Measurements from ENCODE around the gene SUPT3H.

- no peak for TF ChIP-seq CTCF (conservative IDR thresholded peaks at IDR 0.05 in 1 of 2, IDR thresholded peaks at IDR 0.05 in 1 of 2; ENCODE audit: extremely low read depth in 1 of 2, insufficient read depth in 1 of 2, low read depth in 1 of 2, low read length in 2 of 2)
- TF ChIP-seq EZH2 (IDR thresholded peaks at IDR 0.05; ENCODE audit: borderline replicate concordance, low read length): no peak
These were observed 426.4 kb downstream of the SUPT3H start for GRCh38 chr6:44951253-44951747.

All from mammary epithelial cell (primary cell).